HepG2 (cell line): ENCODE results near the gene ZBTB32. TPM values are rescaled to one million over a fixed set of nuclear protein-coding genes. Genes with fewer than 3 reads are reported as not detected.

Experiments
- MIER3 ChIP-seq: IDR thresholded peaks from 2 replicates; pipeline ENCODE4 v1.6.1; 2016; ENCODE audit warnings: missing compliant biosample characterization, borderline replicate concordance
- NR2F1 ChIP-seq, 2 experiments: fragments of 450-650 bp in 1 of 2; formaldehyde crosslinking in 1 of 2; IDR thresholded peaks; 2 replicates each; pipeline versions ENCODE4 v1.5.0 to v1.6.1; 2016 to 2020; ENCODE audit warnings: mild to moderate bottlenecking in 1 of 2, missing compliant biosample characterization in 1 of 2, missing genetic modification reagents in 1 of 2, moderate library complexity in 1 of 2
- POGZ ChIP-seq: sonication (generic); formaldehyde crosslinking; IDR thresholded peaks from 2 replicates; pipeline ENCODE4 v1.4.0; 2020; ENCODE audit warnings: mild to moderate bottlenecking, missing genetic modification reagents
- POLR2AphosphoS2 ChIP-seq: IDR thresholded peaks from 2 replicates; pipeline ENCODE4 v1.6.1; 2011; ENCODE audit warnings: low read depth, low read length, improper control_type of control experiment
- SP1 ChIP-seq, 2 experiments: fragments of 450-650 bp in 1 of 2; sonication (generic) in 1 of 2; formaldehyde crosslinking in 1 of 2; IDR thresholded peaks; 2 replicates each; pipeline versions ENCODE4 v1.4.0 to v1.6.1; 2016 to 2020; ENCODE audit warnings: missing genetic modification reagents in 1 of 2
- STAG1 ChIP-seq: sonication (generic); formaldehyde crosslinking; IDR thresholded peaks from 2 replicates; pipeline ENCODE4 v1.4.0; 2020; ENCODE audit warnings: missing genetic modification reagents
- TOE1 ChIP-seq: sonication (generic); formaldehyde crosslinking; IDR thresholded peaks from 2 replicates; pipeline ENCODE4 v1.4.0; 2020; ENCODE audit warnings: mild to moderate bottlenecking, missing genetic modification reagents
- ZMYM3 ChIP-seq: sonication (generic); formaldehyde crosslinking; IDR thresholded peaks from 2 replicates; pipeline ENCODE4 v1.5.1; 2020; ENCODE audit warnings: mild to moderate bottlenecking, missing genetic modification reagents
- ZNF12 ChIP-seq: sonication (generic); formaldehyde crosslinking; IDR thresholded peaks from 2 replicates; pipeline ENCODE4 v1.5.0; 2020; ENCODE audit warnings: missing genetic modification reagents
- ZNF430 ChIP-seq: sonication (generic); formaldehyde crosslinking; IDR thresholded peaks from 2 replicates; pipeline ENCODE4 v1.9.0; 2021; ENCODE audit warnings: mild to moderate bottlenecking, missing genetic modification reagents
- ZNF510 ChIP-seq: sonication (generic); formaldehyde crosslinking; IDR thresholded peaks from 2 replicates; pipeline ENCODE4 v1.4.0; 2020; ENCODE audit warnings: low read depth, mild to moderate bottlenecking, missing genetic modification reagents
- ZNF550 ChIP-seq: sonication (generic); formaldehyde crosslinking; IDR thresholded peaks from 2 replicates; pipeline ENCODE4 v1.4.0; 2020; ENCODE audit warnings: mild to moderate bottlenecking, missing genetic modification reagents, borderline replicate concordance
- ZNF644 ChIP-seq: IDR thresholded peaks from 2 replicates; pipeline ENCODE4 v1.6.1; 2016; ENCODE audit warnings: low read depth
- ZNF761 ChIP-seq: sonication (generic); formaldehyde crosslinking; conservative IDR thresholded peaks from 2 replicates; pipeline ENCODE4 v1.4.0; 2020; ENCODE audit warnings: mild to moderate bottlenecking, missing genetic modification reagents
- polyA plus RNA-seq, 8 experiments: library from polyadenylated mRNA; depleted of rRNA in 3 of 8; stranded (reverse) in 7 of 8; unstranded in 1 of 8; fragments of >200 nt; fragmentation: Illumina TruSeq in 4 of 8; extraction: Trizol in 4 of 8; gene quantifications; 2 replicates each; pipeline versions ENCODE4 v1.2.1 to v1.2.3, GENCODE V29; 2011 to 2016; ENCODE audit warnings: low read depth in 4 of 8, missing spikeins in 1 of 8, mixed read lengths in 1 of 8; ENCODE audit not compliant: insufficient read depth in 1 of 8
- total RNA-seq, 5 experiments: library from RNA; depleted of rRNA; stranded (reverse); fragments of >200 nt; fragmentation: Illumina TruSeq; extraction: Trizol; gene quantifications; 2 replicates each; pipeline ENCODE4 v1.2.3, GENCODE V29; 2016; ENCODE audit warnings: low read depth in 1 of 5
- TF ChIP-seq, protein P1 (sequence below): IDR thresholded peaks from 2 replicates; pipeline ENCODE4 v1.6.1; 2018; ENCODE audit warnings: missing genetic modification reagents
- TF ChIP-seq, protein P2 (sequence below): sonication (generic); formaldehyde crosslinking; IDR thresholded peaks from 2 replicates; pipeline ENCODE4 v1.4.0; 2020; ENCODE audit warnings: mild to moderate bottlenecking, missing genetic modification reagents, borderline replicate concordance
- TF ChIP-seq, protein P3 (sequence below): sonication (generic); IDR thresholded peaks from 2 replicates; pipeline ENCODE4 v1.6.1; 2016; ENCODE audit warnings: low read depth, borderline replicate concordance
- TF ChIP-seq, protein P4 (sequence below): sonication (generic); formaldehyde crosslinking; IDR thresholded peaks from 2 replicates; pipeline ENCODE4 v1.4.0; 2020; ENCODE audit warnings: missing genetic modification reagents
- TF ChIP-seq, protein P5 (sequence below): sonication (generic); formaldehyde crosslinking; IDR thresholded peaks from 2 replicates; pipeline ENCODE4 v1.4.0; 2020; ENCODE audit warnings: missing genetic modification reagents

Gene ZBTB32
- total and polyA plus RNA-seq, 2 of the 13 experiments (the other 11 are each of a cell fraction or from before 2014, with no cell fraction given), result not detected

DNA sequence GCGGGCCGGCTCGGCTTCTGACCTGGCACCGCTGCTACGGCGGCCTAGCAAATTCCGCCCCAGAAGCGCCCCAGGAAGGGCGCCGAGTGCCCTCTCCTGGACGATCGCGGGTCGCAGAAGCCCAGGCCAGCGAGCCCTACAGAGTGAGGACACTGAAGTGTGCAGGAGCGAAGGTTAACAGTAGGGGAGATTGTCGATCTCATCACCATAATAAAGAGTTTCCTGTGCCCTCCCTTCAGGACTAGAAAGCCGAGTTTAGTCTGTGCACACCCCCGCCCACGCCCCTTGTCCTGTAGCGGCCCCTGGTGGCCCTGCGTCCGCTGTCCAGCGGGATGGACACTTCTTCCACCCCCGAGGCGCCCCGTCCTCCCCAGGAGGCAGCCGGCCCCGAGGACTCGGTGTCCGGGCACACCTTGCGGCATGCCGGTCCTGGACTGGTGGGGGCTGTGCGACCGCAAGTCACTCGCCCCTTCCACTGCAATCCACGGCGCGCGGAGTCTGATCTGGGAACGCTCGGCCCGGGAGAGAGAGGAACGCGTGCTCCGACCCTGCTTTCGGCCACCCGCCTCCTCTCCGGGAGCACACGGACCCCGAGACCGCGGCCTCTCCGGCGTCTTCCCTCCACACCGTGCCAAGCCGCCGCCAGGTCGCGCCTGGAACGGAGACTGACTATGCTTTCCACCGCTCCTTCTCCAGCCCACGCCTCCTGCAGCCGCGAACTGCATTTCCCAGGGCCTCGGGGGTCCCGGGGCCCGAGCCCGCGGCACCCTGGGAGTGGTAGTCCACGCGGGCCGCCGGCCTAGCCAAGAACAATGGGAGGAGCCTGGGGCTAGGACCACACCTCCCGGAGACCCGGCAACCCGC, 12.7 kb downstream of the ZBTB32 start (continued):
- TF ChIP-seq POGZ (CRISPR knock-in tag), result peak; percentile 52; the same call in 1 of the 2 replicates
- no peak; the same call in 1 of the 2 replicates for TF ChIP-seq MIER3 (CRISPR knock-in tag)
- TF ChIP-seq, protein P1, sequence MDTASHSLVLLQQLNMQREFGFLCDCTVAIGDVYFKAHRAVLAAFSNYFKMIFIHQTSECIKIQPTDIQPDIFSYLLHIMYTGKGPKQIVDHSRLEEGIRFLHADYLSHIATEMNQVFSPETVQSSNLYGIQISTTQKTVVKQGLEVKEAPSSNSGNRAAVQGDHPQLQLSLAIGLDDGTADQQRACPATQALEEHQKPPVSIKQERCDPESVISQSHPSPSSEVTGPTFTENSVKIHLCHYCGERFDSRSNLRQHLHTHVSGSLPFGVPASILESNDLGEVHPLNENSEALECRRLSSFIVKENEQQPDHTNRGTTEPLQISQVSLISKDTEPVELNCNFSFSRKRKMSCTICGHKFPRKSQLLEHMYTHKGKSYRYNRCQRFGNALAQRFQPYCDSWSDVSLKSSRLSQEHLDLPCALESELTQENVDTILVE (CRISPR knock-in tag), result 0 out of 2 replicates have a peak, but pooled peaks have one; percentile 75
- peak; percentile 56; the same call in 1 of the 2 replicates for TF ChIP-seq ZNF761
- peak; percentile 22; the same call in 1 of the 2 replicates for TF ChIP-seq ZNF510 (CRISPR knock-in tag)
- TF ChIP-seq, protein P2, sequence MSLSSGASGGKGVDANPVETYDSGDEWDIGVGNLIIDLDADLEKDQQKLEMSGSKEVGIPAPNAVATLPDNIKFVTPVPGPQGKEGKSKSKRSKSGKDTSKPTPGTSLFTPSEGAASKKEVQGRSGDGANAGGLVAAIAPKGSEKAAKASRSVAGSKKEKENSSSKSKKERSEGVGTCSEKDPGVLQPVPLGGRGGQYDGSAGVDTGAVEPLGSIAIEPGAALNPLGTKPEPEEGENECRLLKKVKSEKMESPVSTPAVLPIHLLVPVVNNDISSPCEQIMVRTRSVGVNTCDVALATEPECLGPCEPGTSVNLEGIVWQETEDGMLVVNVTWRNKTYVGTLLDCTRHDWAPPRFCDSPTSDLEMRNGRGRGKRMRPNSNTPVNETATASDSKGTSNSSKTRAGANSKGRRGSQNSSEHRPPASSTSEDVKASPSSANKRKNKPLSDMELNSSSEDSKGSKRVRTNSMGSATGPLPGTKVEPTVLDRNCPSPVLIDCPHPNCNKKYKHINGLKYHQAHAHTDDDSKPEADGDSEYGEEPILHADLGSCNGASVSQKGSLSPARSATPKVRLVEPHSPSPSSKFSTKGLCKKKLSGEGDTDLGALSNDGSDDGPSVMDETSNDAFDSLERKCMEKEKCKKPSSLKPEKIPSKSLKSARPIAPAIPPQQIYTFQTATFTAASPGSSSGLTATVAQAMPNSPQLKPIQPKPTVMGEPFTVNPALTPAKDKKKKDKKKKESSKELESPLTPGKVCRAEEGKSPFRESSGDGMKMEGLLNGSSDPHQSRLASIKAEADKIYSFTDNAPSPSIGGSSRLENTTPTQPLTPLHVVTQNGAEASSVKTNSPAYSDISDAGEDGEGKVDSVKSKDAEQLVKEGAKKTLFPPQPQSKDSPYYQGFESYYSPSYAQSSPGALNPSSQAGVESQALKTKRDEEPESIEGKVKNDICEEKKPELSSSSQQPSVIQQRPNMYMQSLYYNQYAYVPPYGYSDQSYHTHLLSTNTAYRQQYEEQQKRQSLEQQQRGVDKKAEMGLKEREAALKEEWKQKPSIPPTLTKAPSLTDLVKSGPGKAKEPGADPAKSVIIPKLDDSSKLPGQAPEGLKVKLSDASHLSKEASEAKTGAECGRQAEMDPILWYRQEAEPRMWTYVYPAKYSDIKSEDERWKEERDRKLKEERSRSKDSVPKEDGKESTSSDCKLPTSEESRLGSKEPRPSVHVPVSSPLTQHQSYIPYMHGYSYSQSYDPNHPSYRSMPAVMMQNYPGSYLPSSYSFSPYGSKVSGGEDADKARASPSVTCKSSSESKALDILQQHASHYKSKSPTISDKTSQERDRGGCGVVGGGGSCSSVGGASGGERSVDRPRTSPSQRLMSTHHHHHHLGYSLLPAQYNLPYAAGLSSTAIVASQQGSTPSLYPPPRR (CRISPR knock-in tag), result peak; percentile 36; the same call in 1 of the 2 replicates
- TF ChIP-seq ZNF430 (CRISPR knock-in tag), result peak; percentile 35
- TF ChIP-seq ZNF644, result peak; percentile 45; the same call in 1 of the 2 replicates
- no peak for TF ChIP-seq TOE1 (CRISPR knock-in tag)
- no peak for TF ChIP-seq SP1 (IDR thresholded peaks at IDR 0.05)
- no peak; the same call in none of the 2 replicates for TF ChIP-seq SP1 (CRISPR knock-in tag; IDR thresholded peaks at IDR 0.05)
- peak; percentile 89 for TF ChIP-seq STAG1 (CRISPR knock-in tag)
- TF ChIP-seq ZMYM3 (CRISPR knock-in tag), result no peak
- peak; percentile 7 to 28; a peak in 1 of 4 replicates for TF ChIP-seq NR2F1 (CRISPR knock-in tag; IDR thresholded peaks at IDR 0.05)
- TF ChIP-seq, protein P3, sequence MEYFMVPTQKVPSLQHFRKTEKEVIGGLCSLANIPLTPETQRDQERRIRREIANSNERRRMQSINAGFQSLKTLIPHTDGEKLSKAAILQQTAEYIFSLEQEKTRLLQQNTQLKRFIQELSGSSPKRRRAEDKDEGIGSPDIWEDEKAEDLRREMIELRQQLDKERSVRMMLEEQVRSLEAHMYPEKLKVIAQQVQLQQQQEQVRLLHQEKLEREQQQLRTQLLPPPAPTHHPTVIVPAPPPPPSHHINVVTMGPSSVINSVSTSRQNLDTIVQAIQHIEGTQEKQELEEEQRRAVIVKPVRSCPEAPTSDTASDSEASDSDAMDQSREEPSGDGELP, result no peak; the same call in 1 of the 2 replicates
- TF ChIP-seq, protein P4, sequence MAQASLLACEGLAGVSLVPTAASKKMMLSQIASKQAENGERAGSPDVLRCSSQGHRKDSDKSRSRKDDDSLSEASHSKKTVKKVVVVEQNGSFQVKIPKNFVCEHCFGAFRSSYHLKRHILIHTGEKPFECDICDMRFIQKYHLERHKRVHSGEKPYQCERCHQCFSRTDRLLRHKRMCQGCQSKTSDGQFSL (CRISPR knock-in tag), result no peak
- TF ChIP-seq, protein P5, sequence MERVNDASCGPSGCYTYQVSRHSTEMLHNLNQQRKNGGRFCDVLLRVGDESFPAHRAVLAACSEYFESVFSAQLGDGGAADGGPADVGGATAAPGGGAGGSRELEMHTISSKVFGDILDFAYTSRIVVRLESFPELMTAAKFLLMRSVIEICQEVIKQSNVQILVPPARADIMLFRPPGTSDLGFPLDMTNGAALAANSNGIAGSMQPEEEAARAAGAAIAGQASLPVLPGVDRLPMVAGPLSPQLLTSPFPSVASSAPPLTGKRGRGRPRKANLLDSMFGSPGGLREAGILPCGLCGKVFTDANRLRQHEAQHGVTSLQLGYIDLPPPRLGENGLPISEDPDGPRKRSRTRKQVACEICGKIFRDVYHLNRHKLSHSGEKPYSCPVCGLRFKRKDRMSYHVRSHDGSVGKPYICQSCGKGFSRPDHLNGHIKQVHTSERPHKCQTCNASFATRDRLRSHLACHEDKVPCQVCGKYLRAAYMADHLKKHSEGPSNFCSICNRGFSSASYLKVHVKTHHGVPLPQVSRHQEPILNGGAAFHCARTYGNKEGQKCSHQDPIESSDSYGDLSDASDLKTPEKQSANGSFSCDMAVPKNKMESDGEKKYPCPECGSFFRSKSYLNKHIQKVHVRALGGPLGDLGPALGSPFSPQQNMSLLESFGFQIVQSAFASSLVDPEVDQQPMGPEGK (CRISPR knock-in tag), result peak; percentile 60
- TF ChIP-seq POLR2AphosphoS2, result no peak
- TF ChIP-seq ZNF550 (CRISPR knock-in tag), result no peak
- TF ChIP-seq ZNF12 (CRISPR knock-in tag), result peak; percentile 14; the same call in 1 of the 2 replicates
